ENCODE data around the gene OVCA2. TPM values are rescaled to one million over a fixed set of nuclear protein-coding genes. Genes with fewer than 3 reads are reported as not detected.

OVCA2 gene
- total and polyA plus RNA-seq, 2 donors (not counting 3 experiments of a cell fraction or from before 2014, with no cell fraction given) = 41.3 to 84.2 TPM

DNA sequence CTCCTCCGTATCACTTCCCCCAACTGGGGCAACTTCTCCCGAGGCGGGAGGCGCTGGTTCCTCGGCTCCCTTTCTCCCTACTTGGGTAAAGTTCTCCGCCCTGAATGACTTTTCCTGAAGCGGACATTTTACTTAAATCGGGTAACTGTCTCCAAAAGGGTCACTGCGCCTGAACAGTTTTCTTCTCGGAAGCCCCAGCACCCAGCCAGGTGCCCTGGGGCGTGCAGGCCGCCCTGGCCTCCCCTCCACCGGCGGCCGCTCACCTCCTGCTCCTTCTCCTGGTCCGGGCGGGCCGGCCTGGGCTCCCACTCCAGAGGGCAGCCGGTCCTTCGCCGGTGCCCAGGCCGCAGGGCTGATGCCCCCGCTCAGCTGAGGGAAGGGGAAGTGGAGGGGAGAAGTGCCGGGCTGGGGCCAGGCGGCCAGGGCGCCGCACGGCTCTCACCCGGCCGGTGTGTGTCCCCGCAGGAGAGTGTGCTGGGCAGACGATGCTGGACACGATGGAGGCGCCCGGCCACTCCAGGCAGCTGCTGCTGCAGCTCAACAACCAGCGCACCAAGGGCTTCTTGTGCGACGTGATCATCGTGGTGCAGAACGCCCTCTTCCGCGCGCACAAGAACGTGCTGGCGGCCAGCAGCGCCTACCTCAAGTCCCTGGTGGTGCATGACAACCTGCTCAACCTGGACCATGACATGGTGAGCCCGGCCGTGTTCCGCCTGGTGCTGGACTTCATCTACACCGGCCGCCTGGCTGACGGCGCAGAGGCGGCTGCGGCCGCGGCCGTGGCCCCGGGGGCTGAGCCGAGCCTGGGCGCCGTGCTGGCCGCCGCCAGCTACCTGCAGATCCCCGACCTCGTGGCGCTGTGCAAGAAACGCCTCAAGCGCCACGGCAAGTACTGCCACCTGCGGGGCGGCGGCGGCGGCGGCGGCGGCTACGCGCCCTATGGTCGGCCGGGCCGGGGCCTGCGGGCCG lies 14.7 kb downstream of the OVCA2 start:
- H3K9ac ChIP-seq (replicated peaks; ENCODE audit: extremely low read depth, insufficient read depth, low read length) = peak overlapping the region; percentile 49
- ChIA-PET CTCF (interaction anchor here (1.0 to 17.2 kb wide), 14 partner anchors 10 to 296 kb away, joined by 3 to 455 read pairs (median 20); partner anchors contain the start of gene TSR1), POLR2A (no interaction called here)
- H3K9me3 ChIP-seq (replicated peaks; ENCODE audit: control insufficient read depth, insufficient read depth, low read length) = no peaks in the 10 kb centered on the region
- peak overlapping the region; percentile 67 for H3K4me2 ChIP-seq (ENCODE audit: insufficient read depth, low read length)
- no peaks in the 10 kb centered on the region for H3K9me1 ChIP-seq (replicated peaks; ENCODE audit: control insufficient read depth, extremely low read depth, insufficient read depth, low read length)
- dilution Hi-C loops (cut with MboI; ENCODE audit: extremely low pct_ligation_motif_present, low sequenced_read_pairs) = no loop called here
- H3K4me1 ChIP-seq (ENCODE audit: control insufficient read depth, extremely low read depth, insufficient read depth, low read length) = peaks cover 17% of the 10 kb centered on the region
- peak overlapping the region; percentile 35 for H3K27ac ChIP-seq (ENCODE audit: insufficient read depth, low read depth, low read length)
- no peak overlapping the region for H2AFZ ChIP-seq (ENCODE audit: low read depth, low read length)
- peaks cover 3 to 9% of the 10 kb centered on the region in 2 experiments for H3K36me3 ChIP-seq (ENCODE audit: control insufficient read depth in 2 of 2, extremely low read depth in 1 of 2, insufficient read depth in 2 of 2, low read length in 2 of 2)
- FAIRE-seq = no peak
- H3K4me3 ChIP-seq (replicated peaks in 1 of 3; ENCODE audit: insufficient read depth in 1 of 3, low read depth in 1 of 3, low read length in 3 of 3) = peak overlapping the region; percentile 37 to 72 (median 58)
- H4K20me1 ChIP-seq (replicated peaks; ENCODE audit: control insufficient read depth, extremely low read depth, insufficient read depth, low read length) = no peaks in the 10 kb centered on the region
- peaks cover 2 to 8% of the 10 kb centered on the region in 2 experiments for H3K27me3 ChIP-seq (ENCODE audit: control insufficient read depth in 2 of 2, insufficient read depth in 2 of 2, low read length in 2 of 2)
- TF ChIP-seq MAX (IDR thresholded peaks at IDR 0.05; ENCODE audit: insufficient read depth, insufficient read length) (no peak), EZH2 (IDR thresholded peaks at IDR 0.05; ENCODE audit: borderline replicate concordance, low read depth, low read length, severe bottlenecking) (no peak), MYC (IDR thresholded peaks at IDR 0.05; ENCODE audit: low read depth, low read length) (no peak), POLR2AphosphoS5 (IDR thresholded peaks at IDR 0.05; ENCODE audit: insufficient read depth, low read depth, low read length) (no peak)
- peaks cover 24% of the 10 kb centered on the region for H3K79me2 ChIP-seq (ENCODE audit: control insufficient read depth, insufficient read depth, low read length)
- TSS peak; percentile 28 for BruUV-seq (replicated peaks)
- intact Hi-C loops (cut with micrococcal nuclease) = no loop called here
- peak; percentile 37 for DNase-seq (ENCODE audit: low read depth, low spot score)

Data from endothelial cell of umbilical vein (primary cell).